ENCODE measurements around the gene CELA1.
"Not testable (repeated sequence)": the region's sequence is repeated elsewhere in the genome, so short reads cannot be mapped to it uniquely, and the experiment has no call there.

CELA1 gene

DNA sequence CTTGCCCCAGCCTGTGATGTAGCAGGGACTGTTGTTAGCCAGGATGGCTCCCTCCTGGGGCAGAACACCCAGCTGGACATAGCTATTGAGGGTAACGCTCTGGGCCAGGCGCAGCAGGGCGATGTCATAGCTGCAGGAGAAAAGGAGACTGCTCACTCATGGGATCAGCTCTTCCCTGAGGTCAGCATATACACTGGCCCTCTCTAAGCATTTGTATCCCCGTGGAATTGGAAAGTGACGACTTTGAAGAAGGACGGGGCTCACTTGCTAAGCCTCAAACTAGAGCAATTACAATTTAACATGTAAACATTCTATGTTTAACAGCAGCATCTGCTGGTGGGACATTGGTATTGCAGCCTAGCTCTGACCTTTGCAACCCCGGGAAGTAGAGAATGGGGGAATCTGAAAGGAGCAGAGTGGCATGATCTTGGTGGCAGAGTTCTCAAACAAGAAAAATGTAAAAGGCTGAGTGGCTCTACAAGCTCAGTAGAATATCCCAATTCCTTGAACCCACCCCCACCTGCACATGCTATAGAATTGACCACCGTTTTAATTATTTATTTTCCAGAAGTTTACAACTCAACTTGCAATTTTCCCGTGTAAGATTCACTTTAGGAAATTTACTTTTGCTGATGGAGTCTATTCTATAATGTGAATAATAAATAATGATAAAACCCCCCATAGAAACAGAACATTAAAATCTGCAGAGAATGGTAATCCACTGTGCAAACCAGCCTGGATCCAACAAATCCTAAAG lies 5.0 kb downstream of the CELA1 start:
- DNase-seq: peak; percentile 68

DNA sequence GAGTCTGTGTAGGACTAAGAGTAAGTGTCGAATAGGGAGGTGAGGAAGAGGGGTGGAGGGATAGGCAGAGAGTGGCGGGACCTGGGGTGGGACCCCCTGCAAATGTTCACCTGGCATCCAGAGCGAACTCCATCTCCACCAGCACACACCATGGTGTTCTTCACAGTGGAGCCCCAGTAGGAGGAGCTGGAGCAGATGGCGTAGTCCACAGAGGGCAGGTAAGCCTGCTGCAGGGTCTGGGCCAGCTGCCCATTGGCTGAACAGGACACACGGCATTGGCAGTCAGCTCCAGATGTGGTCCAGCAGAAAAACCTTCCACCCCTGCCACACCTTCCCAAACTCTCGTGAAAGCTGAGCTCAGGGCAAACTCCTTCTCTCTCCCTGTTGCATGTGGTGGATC lies 6.7 kb downstream of the CELA1 start:
- DNase-seq: no peak

DNA sequence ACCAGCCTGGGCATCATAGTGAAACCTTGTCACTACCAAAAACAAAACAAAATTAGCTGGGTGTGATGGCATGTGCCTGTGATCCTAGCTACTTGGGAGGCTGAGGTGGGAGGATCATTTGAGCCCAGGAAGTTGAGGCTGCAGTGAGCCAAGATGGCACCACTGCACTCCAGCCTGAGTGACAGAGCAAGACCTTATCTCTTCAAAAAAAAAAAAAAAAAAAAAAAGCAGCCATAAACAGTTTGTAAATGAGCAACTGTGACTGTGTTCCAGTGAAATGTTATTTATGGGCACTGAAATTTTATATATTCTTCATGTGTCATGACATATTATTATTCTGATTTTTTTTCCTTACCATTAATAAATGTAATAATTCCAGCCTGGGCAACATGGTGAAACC lies 9.1 kb downstream of the CELA1 start:
- not testable (repeated sequence) for DNase-seq

DNA sequence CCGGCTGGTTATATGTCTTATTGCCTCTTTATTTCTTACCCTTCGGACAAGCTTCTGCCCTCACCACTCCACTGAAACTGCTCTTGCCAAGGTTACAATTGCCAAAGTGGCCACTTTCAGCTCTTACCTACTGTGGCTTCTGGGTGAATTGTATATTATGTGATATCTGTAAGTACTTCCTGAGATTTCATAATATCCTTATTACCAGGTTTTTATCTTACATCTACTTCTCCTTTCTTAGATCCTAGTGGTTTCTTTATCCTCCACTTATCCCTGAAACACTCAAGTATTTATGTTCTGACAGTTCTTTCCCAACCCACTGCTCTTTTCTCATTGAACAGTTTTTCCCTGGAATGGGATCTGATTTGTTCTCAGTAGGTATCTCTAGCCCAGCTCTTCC lies 10.5 kb downstream of the CELA1 start:
- no peak for DNase-seq

DNA sequence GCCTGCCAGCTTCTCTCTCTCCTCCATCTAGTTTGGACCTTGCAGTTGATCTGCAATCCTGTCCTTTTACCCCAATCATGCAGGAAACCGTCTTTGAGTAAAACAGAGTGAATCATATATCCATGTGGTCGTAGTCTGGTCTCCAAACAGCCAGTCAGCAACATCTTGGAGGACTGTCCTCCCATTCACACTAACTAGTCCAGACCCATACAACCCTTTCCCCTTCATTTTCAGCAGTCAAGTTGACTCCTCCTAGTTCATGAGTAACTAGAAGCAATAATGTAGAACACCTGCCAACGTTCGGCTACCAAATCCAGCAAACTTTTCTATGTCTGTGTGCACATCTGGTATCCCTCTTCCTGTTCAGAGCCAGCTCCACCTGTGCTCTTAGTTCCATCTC lies 11.7 kb downstream of the CELA1 start:
- no peak for DNase-seq

DNA sequence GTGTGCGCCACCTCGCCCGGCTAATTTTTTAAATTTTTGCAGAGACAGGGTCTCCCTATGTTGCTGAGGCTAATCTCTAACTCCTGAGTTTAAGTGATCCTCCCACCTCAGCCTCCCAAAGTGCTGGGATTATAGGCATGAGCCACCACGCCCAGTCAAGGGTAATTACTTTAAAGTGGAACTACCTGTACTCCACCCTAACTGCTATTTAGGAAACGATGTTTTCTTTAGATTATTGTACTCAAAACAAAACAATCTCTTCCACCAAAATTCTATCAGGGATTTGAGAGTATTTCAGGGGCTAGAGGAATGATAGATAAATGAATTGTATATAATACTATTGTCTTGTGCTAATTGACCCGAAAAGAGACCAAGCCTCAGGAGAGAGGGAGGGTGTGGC lies 12.9 kb downstream of the CELA1 start:
- no peak for DNase-seq

DNA sequence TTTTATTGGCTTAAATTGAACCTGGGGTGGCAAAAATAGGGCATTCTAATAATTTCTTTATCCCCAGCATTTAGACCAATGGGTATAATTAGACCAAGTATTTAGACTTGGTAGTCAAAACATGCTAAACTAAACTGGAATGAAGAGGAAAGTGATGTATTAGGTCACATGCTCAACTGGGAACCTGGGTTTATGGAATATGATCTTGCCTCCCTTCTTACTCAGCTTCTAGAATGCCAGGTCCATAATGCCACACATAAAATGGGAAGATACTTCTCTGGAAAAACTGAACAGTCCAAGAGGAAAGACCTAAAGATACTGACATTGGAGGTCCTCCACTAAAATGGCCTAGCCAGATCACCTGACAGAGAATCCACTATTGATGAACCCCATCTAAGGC lies 16.3 kb downstream of the CELA1 start:
- no peak for DNase-seq

DNA sequence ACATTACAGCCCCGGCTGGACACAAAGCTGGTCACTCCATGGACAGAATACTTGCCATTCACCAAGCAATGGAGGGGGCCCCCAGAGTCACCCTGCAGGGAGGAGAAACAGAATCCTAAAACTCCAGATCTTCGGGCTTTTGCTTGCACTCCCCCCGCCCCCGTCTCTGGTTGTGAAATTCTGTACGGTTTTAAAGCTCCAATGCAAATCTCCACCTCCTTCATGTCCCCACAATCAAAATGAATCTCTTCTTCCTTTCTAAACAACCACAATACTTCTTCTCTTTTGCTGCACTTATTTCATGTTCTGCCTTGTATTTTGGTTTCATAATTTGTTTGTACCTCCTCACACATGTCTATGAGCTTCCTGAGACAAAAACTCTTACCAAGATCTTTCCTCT lies 16.7 kb downstream of the CELA1 start:
- no peak for DNase-seq

DNA sequence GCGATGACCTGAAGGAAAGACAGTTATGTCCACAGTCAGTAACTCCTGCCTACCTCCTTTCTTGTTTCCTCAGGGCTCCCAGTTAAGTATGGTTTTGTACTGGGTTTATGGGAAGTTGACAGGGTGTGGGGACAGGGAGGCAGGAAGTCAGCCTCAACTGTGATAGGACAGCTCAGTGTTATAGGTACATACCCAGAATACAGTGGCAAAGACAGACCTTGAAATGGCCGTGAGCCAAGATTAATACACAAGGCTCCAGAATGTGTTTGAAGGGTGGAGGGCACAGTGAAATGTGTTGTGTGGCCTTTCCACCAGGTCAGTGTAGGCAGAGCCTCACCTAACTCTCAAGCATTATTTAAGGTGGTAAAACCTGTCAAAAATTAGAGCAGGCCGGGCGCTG lies 17.9 kb downstream of the CELA1 start:
- DNase-seq: no peak

DNA sequence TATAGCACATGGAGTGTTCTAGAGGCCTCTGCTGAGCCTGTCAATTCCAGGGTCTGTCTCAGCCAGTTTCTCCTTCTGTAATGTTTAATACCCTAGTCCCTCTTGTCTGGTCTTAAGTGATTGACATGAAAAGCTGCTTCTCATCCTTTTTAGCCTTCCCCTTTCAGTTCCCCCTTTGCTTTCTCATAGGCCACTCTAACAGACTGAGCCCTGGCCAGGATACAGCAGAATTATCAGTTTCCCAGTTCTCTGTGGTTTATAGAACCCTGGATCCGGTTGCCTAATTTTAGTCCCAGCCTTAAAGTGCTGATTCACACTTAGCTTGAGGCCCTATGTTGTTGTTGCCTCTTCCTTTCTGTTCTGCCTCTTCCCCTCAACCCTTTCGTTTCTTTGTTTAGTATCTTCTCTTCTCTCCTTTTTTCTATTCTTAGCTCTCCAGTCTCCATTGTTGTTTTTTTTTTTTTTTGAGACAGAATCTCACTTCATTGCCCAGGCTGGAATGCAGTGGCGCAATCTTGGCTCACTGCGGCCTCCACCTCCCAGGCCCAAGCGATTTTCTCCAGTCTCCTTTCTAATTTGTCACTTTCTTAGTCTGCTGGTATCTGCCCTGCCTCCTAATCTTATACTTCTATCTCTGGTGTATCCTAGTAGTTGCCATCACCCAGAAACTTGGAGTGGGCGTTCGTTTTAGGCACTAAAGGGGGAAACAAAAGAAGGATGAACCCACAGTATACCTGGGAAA lies 19.6 kb downstream of the CELA1 start:
- peak; percentile 37 for DNase-seq

DNA sequence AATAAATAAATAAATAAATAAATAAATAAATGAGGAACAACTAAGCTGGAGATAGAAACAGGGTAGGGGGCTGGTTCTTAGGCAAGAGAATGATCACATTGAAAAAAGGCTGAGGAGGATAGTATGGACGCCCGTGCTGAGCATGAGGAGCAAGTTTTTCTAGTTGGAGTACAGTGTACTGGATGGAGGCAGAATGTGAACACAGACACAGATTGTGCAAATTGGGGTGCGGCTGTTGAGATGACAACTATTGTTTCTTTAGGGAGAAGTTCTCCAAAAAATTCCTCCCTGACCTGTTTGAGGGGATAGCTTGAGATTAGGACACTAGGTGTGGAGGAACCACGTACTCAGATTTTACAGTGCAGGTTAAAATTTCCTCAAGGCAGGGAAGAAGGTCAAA lies 21.5 kb downstream of the CELA1 start:
- no peak for DNase-seq

DNA sequence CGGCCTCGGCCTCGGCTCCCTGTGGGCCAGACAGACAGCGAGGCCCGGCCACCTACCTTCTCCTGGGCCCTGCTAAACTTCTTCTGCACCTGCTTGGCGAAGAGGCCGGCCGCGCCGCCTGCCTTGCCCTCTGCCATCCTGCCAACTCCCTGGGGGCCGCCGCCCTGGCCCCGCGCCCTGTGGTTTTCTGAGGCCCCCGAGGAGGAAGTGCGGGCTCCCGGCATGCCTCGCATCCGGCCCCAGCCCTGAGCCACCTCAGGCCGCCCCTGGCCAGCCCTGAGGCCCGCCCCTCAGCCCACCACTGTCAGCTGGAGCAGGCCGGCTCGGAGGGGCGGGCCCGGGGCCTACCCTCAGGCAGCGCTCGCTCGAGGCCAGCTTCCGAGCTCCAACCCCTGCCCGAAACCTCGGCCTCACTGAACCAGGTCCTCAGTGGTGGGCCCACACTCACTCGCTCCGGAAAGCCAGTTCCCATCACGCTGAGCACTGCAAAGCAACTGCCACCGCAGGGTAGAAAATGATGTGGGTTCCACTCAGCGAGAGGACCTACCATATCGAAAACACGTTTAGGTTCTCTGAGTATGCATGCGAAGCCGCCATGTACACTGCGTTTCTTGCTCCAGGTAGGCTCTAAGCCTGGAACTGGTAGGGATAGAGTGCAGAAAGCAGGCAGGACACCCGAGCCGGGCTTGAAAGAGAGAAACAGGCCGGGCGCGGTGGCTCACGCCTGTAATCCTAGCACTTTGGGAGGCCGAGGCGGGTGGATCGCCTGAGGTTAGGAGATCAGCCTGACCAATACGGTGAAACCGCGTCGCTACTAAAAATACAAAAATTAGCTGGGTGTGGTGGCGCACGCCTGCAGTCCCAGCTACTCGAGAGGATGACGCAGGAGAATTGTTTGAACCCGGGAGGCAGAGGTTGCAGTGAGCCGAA lies 22.2 kb downstream of the CELA1 start, which contains the start of gene BIN2:
Gene BIN2 (minus strand): TSS at position 209 of the 930 bp plus-strand sequence. CDS start 72 bp downstream, at position 137.
- DNase-seq: peak; percentile 84

DNA sequence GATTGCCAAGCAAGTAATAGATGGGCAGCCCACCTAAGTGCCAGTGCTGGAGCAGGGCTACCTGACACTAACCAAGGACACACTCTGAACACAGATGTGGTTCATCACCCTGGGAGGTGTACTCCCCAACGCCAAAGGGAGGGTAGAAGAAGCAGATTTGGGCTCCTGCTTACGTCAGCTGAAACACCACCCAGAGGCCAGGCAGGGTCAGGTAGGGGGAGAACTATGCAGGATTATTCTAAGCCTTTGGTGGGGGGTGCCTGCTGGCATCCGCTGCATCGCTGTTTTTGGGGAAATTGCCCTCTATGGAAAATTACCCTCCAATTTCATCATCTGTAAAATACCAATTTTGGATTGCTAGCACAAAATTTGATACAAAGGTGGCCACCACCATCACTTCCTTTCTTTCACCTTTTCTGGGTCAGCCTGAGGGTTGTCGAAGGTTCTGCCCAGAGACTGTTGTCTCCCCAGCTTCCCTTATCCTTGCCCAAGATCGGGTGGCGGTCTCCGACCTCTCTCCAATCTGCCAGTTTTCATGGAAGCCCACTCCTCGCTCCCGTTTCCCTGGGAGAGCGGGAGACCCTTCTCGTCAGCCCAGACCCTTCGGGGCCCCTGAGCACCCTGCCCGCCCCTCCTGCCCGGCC lies 23.0 kb downstream of the CELA1 start:
- peak; percentile 78 for DNase-seq

DNA sequence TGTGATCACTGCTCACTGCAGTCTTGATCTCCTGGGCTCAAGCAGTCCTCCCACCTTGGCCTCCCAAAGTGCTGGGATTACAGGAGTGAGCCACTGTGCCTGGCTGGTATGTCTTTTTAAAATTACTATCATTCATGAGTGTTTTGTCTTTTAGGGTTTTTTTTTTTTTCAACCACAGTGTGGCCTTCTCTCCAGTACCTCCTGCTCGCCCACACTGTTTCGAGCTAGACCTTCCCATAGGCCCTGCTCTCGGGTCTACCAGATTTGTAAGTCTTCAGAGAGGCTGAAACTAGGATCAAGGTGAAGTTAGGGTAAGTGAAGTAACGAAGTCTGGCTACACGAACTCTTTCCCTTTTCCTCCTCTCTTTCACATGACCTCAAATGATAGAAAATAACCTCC lies 24.0 kb downstream of the CELA1 start:
- no peak for DNase-seq

DNA sequence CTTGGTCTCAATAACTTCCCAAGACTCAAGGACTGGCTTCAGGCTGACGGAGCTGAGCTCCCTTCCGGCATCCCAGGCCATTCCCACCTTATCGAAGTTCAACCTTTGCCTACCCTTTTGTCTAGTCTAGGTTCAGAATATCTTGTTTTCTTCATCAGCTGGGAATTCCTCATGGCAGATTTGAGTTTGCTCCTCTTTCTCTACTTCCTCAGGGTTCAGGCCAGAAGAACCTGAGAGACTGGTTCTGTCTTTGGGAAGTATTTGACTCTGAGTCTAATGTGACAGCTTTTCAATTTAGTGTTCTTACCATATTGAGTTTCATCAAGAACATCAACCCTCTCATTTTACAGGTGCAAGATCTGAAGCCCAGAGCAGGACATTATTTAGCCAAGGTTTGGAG lies 24.6 kb downstream of the CELA1 start:
- DNase-seq: no peak

DNA sequence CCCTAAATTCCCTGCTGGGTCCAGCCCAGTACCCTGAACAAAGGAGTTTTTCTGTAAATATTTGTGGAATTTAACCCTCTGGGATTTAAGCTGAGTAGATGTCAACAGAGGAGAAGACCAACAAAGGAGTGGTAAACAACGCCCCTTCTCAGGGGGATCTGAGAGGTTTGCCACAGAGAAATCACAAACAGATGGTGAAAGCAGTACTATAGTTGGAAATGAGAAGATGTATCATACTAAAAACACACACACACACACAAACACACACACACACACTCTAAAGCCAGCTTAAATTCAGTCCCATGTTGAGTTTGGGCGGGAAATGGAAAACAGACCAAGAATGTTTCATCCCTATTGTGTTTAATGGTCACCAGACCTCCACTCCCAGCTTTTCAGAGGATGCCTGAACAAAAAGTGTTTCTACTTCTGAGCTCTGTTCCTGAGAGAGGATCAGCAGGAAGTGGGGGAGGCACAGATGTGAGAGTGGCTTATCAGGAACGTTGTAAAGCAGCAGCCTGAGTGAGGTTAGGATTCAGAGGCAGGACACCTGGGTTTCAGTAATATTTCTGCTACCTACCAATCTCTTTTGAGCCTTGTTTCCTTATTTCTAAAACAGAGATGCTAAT lies 25.7 kb downstream of the CELA1 start:
- DNase-seq: no peak

DNA sequence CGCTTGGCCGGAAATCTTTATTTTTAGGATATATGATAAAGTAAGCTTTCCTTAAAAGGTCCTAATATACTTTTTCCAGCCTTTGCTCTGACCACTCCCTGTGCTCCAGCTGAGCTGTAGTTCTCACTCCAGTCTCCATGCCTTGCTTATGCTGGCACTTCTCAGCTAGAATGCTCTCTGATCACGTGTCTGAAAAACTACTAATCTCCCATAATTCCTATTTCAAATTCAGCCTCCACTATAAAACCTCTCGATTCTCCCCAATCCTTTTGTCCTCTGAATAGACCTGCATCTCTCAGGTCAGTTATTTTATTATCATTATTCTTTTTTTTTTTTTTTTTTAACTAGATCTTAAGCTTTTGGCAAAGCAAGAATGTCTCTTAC lies 26.2 kb downstream of the CELA1 start:
- DNase-seq: no peak

DNA sequence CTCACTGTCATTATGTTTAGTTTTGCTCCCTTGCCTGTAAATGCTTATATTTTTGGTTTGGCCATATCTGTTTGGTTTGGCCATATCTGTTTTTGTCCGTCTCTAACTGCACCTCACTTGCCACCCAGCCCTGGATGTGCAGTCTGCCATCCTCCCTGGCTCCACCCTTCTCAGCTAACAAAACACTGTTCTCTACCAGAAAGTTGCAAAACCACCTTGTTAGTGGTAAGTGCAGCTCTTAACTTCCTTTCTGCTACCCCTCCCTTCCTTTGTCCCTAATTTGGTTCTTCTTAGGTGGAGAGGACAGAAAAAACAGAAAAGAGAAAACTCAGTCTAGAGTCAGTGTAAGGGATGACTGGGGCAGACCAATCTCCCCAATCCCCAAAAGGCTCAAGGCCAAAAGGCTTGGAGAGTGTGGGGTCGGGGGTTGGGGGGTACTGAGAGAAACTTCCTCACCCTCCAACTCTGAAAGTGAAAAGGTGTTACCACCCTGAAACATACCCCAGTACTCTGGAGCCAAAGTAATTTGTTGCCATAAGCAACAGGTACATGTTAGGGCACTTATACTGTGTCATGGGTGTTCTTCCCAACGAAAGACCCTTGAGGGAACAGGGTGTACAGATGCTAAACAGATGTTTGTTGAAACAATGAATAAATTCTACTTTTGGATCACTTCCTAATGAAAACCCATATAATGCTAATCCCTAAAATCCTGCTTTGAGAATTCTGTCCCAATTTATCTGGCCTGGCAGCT lies 27.5 kb downstream of the CELA1 start:
- peak; percentile 57 for DNase-seq

DNA sequence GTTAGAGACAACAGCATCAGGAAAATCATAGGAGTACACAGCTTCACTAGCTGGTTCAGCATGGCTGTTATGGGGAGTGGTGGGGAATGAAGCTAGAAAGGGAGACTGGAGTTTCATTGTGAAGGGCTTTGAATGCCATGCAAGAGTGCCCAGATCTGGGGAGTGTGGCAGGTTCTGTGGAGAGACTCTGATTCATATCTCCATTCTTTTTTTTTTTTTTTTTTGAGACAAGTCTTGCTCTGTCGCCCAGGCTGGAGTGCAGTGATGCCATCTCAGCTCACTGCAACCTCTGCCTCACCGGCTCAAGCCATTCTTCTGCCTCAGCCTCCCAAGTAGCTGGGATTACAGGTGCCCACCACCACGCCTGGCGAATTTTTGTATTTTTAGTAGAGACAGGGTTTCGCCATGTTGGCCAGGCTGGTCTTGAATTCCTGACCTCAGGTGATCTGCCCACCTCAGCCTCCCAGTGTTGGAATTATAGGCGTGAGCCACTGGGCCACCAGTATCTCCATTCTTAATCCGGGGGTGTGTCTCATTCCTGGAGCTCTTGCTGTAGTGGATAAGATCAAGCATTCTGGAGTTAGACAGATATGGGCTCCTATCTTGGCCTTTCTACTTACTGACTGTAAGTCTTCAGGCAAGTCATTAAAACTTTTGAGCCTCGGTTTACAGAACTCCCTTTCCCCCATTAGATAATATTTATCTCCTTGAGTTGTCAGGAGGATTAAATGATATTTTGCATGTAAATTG lies 28.2 kb downstream of the CELA1 start:
- DNase-seq: not testable (repeated sequence)

DNA sequence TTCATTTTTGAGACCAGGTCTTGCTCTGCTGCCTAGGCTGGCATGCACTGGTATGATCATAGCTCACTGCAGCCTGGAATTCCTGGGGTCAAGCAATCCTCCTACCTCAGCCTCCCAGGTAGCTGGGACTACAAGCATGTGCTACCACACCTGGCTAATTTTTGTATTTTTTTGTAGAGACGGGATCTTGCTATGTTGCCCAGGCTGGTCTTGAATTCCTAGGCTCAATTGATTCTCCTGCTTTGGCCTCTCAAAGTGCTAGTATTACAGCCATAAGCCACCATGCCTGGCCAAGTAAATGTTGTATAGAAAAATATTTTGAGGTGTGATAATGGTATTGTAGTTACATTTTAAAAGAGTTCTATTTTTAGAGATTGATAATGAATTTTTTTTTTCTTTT lies 35.1 kb downstream of the CELA1 start:
- no peak for DNase-seq
